NK-92 (cell line): ENCODE measurements around the gene CTRB1.
"Not testable (repeated sequence)": the region's sequence is repeated elsewhere in the genome, so short reads cannot be mapped to it uniquely, and the experiment has no call there.

ENCODE experiments used
- DNase-seq: peaks from one replicate; lab custom pipeline; 2025; ENCODE audit not compliant: unreplicated experiment; lab: John Stamatoyannopoulos, UW

The CTRB1 gene

GRCh38 chr16:75203667-75204409 is 14.9 kb upstream of the CTRB1 start:
- no peak for DNase-seq

GRCh38 chr16:75204410-75204758 is 14.4 kb upstream of the CTRB1 start:
- no peak for DNase-seq

GRCh38 chr16:75204905-75205304 is 13.9 kb upstream of the CTRB1 start:
- not testable (repeated sequence) for DNase-seq

GRCh38 chr16:75205438-75205837 is 13.3 kb upstream of the CTRB1 start:
- DNase-seq = not testable (repeated sequence)

GRCh38 chr16:75205961-75206748 is 12.6 kb upstream of the CTRB1 start:
- not testable (repeated sequence) for DNase-seq

- DNase-seq = no peak
These were observed 11.9 kb upstream of the CTRB1 start, which contains the start of gene CTRB2 for GRCh38 chr16:75206749-75207451. CTRB2 (minus strand) TSS chr16:75207161; CDS start chr16:75207141, 20 bp downstream.

- no peak for DNase-seq
These were observed 11.0 kb upstream of the CTRB1 start for GRCh38 chr16:75207831-75208230.

GRCh38 chr16:75208242-75208825 is 10.5 kb upstream of the CTRB1 start:
- no peak for DNase-seq

- DNase-seq = no peak
These were observed 9.8 kb upstream of the CTRB1 start for GRCh38 chr16:75208861-75209505.

- DNase-seq = not testable (repeated sequence)
These were observed 9.3 kb upstream of the CTRB1 start for GRCh38 chr16:75209514-75209913.

GRCh38 chr16:75209944-75210343 is 8.8 kb upstream of the CTRB1 start:
- no peak for DNase-seq

- DNase-seq = not testable (repeated sequence)
These were observed 7.5 kb upstream of the CTRB1 start for GRCh38 chr16:75211286-75211685.

GRCh38 chr16:75216127-75216526 is 2.7 kb upstream of the CTRB1 start:
- DNase-seq = no peak

GRCh38 chr16:75216576-75216975 is 2.2 kb upstream of the CTRB1 start:
- DNase-seq = no peak

GRCh38 chr16:75217389-75217851 is 1.4 kb upstream of the CTRB1 start:
- no peak for DNase-seq

GRCh38 chr16:75219088-75219487 is 300 bp downstream of the CTRB1 start:
- no peak for DNase-seq

GRCh38 chr16:75219838-75220237 is 1.1 kb downstream of the CTRB1 start:
- no peak for DNase-seq

GRCh38 chr16:75222271-75222783 is 3.5 kb downstream of the CTRB1 start:
- no peak for DNase-seq

- DNase-seq = not testable (repeated sequence)
These were observed 4.3 kb downstream of the CTRB1 start for GRCh38 chr16:75223129-75223528.

GRCh38 chr16:75224306-75225082 is 5.7 kb downstream of the CTRB1 start:
- no peak for DNase-seq
